ENCODE results near the gene NEUROD6.

Gene NEUROD6

GRCh38 chr7:31340603-31341002 is at the start of gene NEUROD6:
Gene NEUROD6 (minus strand): TSS chr7:31340726. CDS start chr7:31339268, 1,458 bp downstream.
- DNase-seq, result no peak

DNA sequence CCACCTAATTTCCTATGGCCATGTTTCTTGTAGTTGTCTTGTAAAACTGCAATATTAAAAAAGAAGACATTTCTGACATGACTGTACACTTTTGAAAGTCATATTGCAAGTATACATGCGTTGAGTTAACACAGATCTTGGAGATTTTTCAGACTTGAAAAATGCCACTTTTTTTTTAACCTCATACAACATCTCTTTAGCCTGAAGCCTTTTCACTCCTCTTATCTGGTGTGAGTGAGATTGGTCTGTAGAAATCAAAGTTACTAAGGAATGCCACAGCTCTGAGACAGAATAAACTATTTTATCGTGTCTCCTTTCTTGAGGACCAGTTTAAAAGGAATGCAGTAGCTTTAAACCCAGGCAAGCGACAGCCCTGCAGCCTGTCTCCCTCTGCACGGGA is 43.9 kb upstream of the NEUROD6 start:
- no peak for DNase-seq

GRCh38 chr7:31382722-31383121 is 42.2 kb upstream of the NEUROD6 start:
- DNase-seq, result no peak

DNA sequence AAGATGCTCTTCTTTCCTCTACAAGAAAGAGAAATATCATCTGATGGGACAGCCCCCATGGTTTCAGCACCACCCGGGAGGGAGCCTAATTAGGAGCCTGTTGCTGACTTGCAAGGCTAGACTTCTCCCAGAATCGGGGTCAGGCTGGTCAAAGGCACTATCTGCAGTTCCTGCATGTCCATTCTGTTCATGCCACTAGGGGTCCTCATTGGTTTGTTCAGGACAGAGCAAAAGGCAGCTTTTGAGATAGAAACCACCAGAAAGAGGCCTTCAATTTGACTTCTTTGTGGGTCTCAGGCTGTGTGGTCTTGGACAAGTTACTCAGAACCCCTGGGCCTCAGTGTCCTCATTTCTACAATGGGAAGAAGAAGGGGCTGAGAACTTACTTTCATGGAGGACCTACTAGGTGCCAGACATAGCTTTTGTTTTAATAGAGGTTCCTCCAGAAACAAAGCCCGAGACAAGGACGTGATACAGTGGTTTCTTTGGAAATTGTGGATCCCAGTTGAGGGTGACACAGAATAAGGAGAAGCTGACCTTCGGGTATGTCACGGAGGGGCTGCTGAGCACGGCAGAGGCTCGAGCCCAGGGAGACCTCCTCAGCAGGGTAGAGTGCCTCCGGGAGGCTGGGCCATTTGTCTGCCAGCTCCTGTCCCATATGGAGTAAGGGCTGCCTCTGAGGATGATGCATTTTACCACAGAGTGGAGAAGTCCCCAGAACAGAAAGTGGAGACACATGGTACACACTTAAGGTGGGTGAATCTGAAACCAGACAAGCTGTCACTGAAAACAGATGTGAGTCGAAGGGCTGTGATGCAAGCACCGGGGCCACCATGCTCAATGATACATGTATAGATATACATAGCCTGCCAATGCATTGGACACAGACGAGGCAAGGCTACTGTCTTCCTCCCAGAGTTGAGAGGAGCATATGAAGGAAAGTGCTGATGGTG is 33.1 kb upstream of the NEUROD6 start:
- no peak for DNase-seq

DNA sequence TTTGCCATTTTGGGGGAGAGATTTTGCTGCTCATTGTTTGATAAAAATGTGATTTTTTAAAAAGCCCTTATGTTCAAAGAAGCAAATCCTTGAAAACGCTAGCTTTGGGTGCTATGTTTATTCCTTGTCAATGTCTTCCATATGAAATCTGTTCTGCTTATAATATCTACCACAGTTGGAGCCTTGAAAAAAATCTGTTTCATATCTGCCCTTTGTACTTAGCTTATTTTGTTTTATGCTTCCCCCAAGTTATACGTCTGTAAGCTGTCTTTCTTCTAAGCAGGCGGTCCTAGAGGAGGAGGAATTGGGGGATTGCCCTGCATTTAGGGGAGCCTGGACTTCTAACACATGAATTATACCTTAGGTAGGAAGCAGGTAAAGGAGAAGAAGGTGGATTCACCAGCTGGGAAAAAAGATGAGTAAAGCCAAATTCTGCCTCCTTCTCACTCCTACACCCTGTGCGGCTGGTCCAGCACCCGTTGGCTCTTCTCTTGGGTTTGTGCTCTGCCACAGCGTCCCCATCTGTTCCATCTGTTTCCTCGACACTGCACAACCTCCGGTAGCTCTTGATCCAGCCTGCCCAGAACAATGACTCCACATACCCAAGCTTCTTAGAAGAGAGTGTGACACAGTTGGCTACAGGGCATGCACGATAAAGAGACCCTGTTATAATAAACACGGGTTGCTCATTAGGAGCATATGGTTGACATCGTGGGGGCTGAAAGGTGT is 31.9 kb upstream of the NEUROD6 start:
- no peak for DNase-seq

- DNase-seq, result no peak
Measured at GRCh38 chr7:31371621-31372020, 31.1 kb upstream of the NEUROD6 start.

DNA sequence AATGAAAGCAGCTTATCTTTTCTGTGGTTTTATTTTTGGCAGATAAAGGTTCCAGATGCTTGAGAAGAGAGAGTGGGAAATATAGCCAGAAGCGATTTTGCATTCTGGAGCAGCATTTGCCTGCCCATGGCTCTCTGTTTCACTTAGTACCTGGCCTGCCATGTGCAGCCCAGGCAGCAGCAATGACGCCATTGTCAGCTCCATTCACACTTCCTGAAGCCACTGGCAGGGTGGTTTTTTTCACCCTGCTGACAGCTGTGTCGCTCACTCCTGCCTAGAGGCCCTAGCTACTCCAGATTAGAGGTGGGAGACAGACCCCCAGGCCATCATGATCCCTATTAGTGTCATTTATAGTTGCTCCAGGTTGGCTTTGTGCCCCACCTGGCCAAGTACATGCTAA is 30.1 kb upstream of the NEUROD6 start:
- DNase-seq, result no peak

DNA sequence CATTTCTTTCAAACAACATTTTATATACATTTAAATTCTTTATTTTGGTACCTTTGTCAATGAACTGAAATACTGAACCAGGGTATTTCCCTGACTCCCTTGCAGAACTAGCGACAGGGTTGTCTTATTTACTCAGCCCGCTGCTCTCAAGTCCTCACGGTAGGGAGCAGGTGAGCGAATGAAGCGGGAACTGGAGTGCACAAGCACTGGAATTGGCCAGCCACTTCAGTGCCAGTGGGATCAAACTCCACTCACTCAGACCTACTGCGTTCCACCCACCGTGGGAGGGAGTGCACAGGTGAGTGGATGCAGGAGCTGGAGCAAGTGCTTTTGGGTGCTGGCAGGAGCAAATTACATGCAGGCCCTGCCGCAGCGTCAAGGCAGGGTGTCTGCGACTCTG is 28.1 kb upstream of the NEUROD6 start:
- DNase-seq, result no peak

GRCh38 chr7:31363496-31363895 is 23.0 kb upstream of the NEUROD6 start:
- no peak for DNase-seq

- DNase-seq, result no peak
Measured at GRCh38 chr7:31363051-31363450, 22.5 kb upstream of the NEUROD6 start.

DNA sequence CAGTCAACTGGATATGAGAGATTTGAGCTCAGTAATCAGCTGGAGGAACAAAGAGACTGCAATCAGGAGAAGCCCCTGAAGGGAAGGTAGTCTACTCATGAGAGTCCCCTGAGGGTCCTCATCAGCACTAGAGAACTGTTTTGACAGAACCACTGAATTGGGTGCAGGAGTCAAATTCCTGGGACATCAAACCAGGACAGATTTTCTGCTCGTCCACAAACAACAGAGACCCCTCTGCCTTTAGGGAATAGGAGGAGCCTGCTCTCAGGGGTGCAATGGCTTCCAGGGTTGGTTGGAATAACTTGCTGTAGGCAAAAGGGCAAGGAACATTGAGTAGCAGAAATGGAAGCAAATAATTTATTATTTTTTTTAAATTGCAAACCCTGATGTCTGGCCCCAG is 21.9 kb upstream of the NEUROD6 start:
- no peak for DNase-seq

DNA sequence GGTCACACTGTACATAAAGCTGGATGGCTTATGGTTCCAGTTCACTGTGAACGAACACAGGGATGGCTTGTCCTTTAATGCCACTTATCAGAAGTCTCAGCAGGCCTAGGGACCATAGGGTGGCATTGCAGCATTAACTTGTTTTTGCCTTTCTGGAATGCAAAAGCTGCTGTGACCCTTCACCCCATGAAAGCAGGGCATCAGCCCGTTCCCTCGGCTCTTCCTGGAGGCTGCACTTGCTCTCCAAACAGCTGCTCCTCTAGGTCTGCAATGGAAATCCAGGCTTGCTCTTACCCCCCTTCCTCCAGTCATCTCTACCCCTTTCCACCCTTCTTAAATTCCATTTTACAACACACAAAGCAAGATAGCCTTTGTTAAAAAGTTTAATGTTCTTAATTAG is 17.9 kb upstream of the NEUROD6 start:
- no peak for DNase-seq

DNA sequence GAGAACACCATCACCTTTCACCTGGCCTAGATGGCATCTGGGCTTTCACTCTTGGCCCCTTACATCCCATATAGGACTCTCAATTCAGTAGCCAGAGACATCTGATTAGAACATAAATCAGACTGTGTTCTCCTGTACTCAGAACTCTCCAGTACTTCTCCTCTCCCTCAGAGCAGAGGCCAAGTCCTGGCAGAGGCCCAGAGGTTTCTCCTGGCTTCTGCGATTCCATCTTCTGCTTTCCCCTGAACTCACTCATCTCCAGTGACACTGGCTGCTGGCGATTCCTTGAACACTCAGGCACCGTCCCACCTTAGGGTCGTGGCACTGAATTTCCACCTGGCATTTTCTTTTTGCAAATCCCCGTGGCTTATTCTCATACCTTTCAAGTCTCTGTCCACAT is 4.9 kb upstream of the NEUROD6 start:
- no peak for DNase-seq

DNA sequence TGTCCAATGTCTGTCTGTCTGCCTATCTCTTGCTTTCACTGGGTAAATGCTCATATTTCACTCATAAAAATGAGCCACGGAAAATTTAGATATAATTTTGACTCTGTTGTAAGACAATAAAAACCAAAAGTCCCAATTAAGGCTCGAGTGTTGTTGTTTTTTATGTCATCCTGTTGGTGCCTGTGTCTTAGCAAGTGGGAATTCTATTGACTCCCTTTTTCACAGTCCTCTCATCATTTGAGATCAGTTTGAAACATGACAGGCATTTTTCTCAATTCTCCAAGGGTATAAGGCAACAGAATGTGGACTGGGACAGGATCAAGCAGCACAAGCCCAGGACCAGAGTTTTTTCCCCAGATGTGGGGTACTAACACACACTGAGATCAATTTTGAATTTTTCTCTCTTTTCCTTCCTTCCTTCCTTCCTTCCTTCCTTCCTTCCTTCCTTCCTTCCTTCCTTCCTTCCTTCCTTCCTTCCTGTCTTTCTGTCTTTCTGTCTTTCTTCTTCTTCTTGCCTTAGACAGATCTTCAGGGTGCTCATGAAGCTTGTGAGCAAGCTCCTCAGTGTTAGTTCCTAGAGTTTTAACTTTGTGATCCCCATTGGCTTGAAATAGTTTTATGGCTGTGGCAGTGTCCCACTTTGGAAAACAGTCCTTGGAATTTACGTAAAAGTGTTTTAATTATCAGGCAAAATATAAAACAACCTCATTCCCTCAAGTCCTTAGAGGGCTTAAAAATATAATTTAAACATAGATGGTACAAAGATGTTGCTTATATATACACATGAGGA is 3.2 kb upstream of the NEUROD6 start:
- DNase-seq, result no peak

DNA sequence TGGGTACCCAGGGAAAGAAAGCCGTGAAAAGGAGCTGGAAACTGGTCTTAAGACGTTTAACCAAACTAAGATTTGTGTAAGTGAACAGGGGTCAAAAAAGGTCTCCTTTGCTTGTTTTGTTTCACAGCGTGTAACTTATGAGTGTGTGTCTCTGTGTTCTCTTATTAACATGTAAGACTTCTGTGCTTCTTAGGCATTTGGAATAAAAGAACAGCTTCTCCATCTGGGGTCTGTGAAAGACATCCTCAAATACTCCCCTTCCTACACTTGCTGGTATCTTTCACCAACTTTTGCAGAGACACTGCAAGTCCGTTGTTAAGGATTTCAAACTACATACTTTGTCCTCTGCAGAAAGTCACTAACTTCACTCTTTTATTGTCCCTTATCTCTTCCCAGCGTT is 615 bp upstream of the NEUROD6 start:
- DNase-seq, result no peak

DNA sequence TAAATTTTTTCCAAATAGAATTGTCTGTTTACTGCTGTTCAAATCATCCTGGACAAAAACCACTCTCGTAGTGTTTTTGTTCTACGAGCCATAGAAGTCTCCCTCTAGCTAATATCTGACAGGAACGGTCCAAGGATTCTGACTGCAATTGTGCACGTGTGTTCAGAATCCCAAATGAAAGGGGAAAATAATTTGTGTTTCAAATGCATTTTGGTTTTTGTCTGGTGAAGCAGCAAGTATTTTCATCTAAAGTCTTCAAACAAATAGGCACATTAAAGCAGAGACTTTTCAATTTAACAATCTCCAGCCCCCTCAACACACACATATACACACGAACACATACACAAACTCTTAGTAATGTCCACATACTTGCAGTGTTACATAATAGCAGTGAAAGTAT is 475 bp downstream of the NEUROD6 start:
- DNase-seq, result no peak

GRCh38 chr7:31338706-31339105 is 1.8 kb downstream of the NEUROD6 start:
- no peak for DNase-seq

GRCh38 chr7:31337002-31337565 is 3.4 kb downstream of the NEUROD6 start:
- no peak for DNase-seq

DNA sequence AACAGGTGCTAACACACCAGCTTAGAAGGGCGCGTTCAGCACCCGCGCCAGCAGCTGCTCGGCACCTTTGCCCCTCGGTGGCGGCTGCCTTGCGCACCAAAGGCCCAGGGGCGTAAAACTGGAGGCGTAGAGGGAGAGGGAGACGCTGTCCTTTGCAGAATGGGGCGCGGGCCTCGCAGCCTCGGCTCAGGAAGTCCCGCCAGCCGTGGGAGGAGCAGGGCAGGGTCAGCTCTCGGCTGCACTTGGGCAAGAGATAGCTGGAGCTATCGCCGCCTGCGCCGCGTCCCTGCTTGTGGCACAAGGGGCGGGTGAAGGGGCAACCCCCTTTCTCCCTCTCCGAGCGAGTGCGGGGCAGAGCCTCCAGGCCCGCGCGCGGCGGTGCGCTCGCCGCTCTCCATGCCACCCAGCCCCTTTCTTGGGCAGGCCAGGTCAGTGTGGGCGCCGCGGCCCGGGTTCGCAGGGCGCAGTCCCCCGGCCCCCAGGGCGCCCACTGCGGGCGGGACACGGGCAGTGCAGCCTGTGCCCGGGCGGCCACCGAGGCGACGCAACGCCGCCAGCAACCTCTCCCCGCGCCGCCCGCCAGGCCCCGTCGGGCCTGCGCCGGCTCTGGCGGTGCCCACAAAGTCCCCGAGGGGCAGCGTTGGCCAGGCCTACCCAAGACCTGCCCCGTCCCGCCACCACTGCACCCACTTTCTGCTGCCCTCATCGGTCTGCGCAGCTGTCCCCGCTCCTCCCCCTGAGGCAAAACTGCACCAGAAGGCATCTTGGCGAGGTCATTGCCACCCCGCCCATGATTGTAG is 4.1 kb downstream of the NEUROD6 start:
- no peak for DNase-seq

GRCh38 chr7:31335884-31336201 is 4.7 kb downstream of the NEUROD6 start:
- DNase-seq, result no peak

DNA sequence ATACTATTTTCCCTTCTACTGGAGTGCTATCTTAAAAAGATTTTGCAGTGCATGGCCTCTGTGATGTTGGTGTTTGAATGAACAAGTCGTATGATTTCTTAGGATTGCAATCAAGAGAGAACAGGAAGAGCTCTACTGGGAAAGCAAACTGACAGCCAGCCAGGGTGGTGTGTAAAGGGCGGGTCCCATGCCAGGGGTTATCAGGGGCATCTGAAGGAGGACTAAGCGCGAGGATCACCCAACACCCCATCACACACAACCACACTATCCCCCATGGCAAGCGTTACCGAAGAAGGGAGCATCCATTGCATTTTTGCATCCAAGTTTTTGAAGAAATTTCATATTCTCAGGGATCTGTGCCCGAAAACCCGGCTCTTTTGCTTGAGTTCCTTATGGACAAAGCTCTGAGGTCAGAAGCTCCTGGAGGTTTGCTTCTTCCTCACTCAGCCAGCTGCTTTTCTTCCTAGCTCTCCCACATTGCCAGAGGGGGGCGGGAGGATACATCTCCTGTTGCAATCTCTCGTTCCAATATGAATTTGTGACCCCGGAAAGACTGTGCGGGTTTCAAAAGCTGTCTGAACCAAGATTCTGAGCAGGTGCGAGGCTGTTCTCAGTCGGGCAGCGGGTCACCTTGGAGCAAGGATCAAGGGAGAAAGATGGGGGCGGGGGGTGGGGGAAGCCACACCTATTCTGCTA is 5.2 kb downstream of the NEUROD6 start:
- no peak for DNase-seq

DNA sequence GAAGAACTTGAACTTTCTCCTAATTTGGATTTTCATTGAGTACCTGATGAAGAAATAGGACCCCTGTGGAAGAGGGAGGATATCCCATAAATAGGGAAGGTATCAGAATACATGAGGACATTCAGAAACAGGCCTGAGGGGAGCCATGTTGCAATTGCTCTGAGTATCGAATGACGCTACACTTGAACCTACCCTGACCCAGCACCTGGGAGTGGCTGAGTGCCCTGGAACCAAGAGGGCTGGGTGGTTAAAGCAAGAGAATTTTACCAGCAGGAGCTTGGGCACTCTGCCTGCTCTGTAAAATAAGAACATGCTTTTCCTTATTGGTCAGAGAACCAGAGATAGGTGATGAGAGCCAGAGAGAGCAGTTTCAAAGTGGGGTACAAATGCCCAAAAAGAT is 7.2 kb downstream of the NEUROD6 start:
- no peak for DNase-seq

Data from activated CD4-positive, alpha-beta T cell treated with anti-CD3 and anti-CD28 coated beads for 1 hour (primary cell).